Measurements from ENCODE around the gene CUL4B.
"Not testable (repeated sequence)": the region's sequence is repeated elsewhere in the genome, so short reads cannot be mapped to it uniquely, and the experiment has no call there.

The CUL4B gene

GRCh38 chrX:120485315-120485637 is 75.5 kb downstream of the CUL4B start:
- TF ChIP-seq CTCF (conservative IDR thresholded peaks at IDR 0.05; ENCODE audit: low read depth, low read length), result no peak
- H3K9ac ChIP-seq, result peak overlapping the region; percentile 92
- H4K20me1 ChIP-seq (ENCODE audit: insufficient read depth), result no peaks in the 10 kb centered on the region
- H3K4me3 ChIP-seq (IDR thresholded peaks at IDR 0.05; ENCODE audit: insufficient read depth, low read depth, low read length), result no peak overlapping the region
- H3K36me3 ChIP-seq (ENCODE audit: insufficient read depth), result no peaks in the 10 kb centered on the region
- H3K4me1 ChIP-seq (ENCODE audit: low read depth, poor library complexity, severe bottlenecking), result peaks cover 16% of the 10 kb centered on the region
- H2AFZ ChIP-seq (ENCODE audit: low read depth), result peak overlapping the region; percentile 64
- H3K4me2 ChIP-seq, result peak overlapping the region; percentile 56
- H3K79me2 ChIP-seq (ENCODE audit: insufficient read depth, low read depth), result no peaks in the 10 kb centered on the region
- H3K27me3 ChIP-seq (ENCODE audit: insufficient read depth, low read depth), result no peaks in the 10 kb centered on the region
- peak overlapping the region; percentile 97 for H3K27ac ChIP-seq

- H3K79me2 ChIP-seq (ENCODE audit: insufficient read depth, low read depth), result no peaks in the 10 kb centered on the region
- TF ChIP-seq CTCF (conservative IDR thresholded peaks at IDR 0.05; ENCODE audit: low read depth, low read length), result no peak
- no peaks in the 10 kb centered on the region for H3K27me3 ChIP-seq (ENCODE audit: insufficient read depth, low read depth)
- H3K36me3 ChIP-seq (ENCODE audit: insufficient read depth), result no peaks in the 10 kb centered on the region
- H3K4me2 ChIP-seq, result no peak overlapping the region
- H3K9ac ChIP-seq, result no peak overlapping the region
- H3K27ac ChIP-seq, result no peak overlapping the region
- no peaks in the 10 kb centered on the region for H4K20me1 ChIP-seq (ENCODE audit: insufficient read depth)
- no peak overlapping the region for H3K4me3 ChIP-seq (IDR thresholded peaks at IDR 0.05; ENCODE audit: insufficient read depth, low read depth, low read length)
- no peak overlapping the region for H2AFZ ChIP-seq (ENCODE audit: low read depth)
- H3K4me1 ChIP-seq (ENCODE audit: low read depth, poor library complexity, severe bottlenecking), result no peaks in the 10 kb centered on the region
Measured at GRCh38 chrX:120477453-120477852, 83.3 kb downstream of the CUL4B start.

GRCh38 chrX:120476714-120477113 is 84.0 kb downstream of the CUL4B start:
- no peak overlapping the region for H2AFZ ChIP-seq (ENCODE audit: low read depth)
- H3K27ac ChIP-seq, result no peak overlapping the region
- no peaks in the 10 kb centered on the region for H3K27me3 ChIP-seq (ENCODE audit: insufficient read depth, low read depth)
- no peaks in the 10 kb centered on the region for H3K4me1 ChIP-seq (ENCODE audit: low read depth, poor library complexity, severe bottlenecking)
- H3K9ac ChIP-seq, result no peak overlapping the region
- H3K36me3 ChIP-seq (ENCODE audit: insufficient read depth), result no peaks in the 10 kb centered on the region
- H4K20me1 ChIP-seq (ENCODE audit: insufficient read depth), result no peaks in the 10 kb centered on the region
- H3K4me3 ChIP-seq (IDR thresholded peaks at IDR 0.05; ENCODE audit: insufficient read depth, low read depth, low read length), result no peak overlapping the region
- H3K79me2 ChIP-seq (ENCODE audit: insufficient read depth, low read depth), result no peaks in the 10 kb centered on the region
- no peak for TF ChIP-seq CTCF (conservative IDR thresholded peaks at IDR 0.05; ENCODE audit: low read depth, low read length)
- no peak overlapping the region for H3K4me2 ChIP-seq

- H3K4me2 ChIP-seq; H2AFZ ChIP-seq (ENCODE audit: low read depth); H3K4me1 ChIP-seq (ENCODE audit: low read depth, poor library complexity, severe bottlenecking); H3K4me3 ChIP-seq (IDR thresholded peaks at IDR 0.05; ENCODE audit: insufficient read depth, low read depth, low read length); H3K27me3 ChIP-seq (ENCODE audit: insufficient read depth, low read depth); H3K27ac ChIP-seq; H4K20me1 ChIP-seq (ENCODE audit: insufficient read depth); H3K36me3 ChIP-seq (ENCODE audit: insufficient read depth); H3K79me2 ChIP-seq (ENCODE audit: insufficient read depth, low read depth); H3K9ac ChIP-seq: not testable (repeated sequence)
- TF ChIP-seq CTCF (conservative IDR thresholded peaks at IDR 0.05; ENCODE audit: low read depth, low read length), result peak; percentile 51; the same call in 1 of the 2 replicates
Measured at GRCh38 chrX:120475447-120475846, 85.3 kb downstream of the CUL4B start.
